Liver (tissue), 9 donors: ENCODE results near the gene SMPD3. TPM values are rescaled to one million over a fixed set of nuclear protein-coding genes. Genes with fewer than 3 reads are reported as not detected.

ENCODE experiments used
- DNase-seq: peaks from one replicate; pipeline ENCODE4 v3.0.0-alpha.2; 2017; ENCODE audit warnings: low spot score
- H3K27ac ChIP-seq, 2 donors: one replicate each; pipeline ENCODE4 v1.7.0; 2013; ENCODE audit warnings: inconsistent platforms in 2 of 2, low read length in 2 of 2, control low read depth in 1 of 2, low read depth in 1 of 2, mild to moderate bottlenecking in 1 of 2
- H3K27me3 ChIP-seq, 4 donors: one replicate each; pipeline versions ENCODE4 v1.6.1 to v1.7.0; 2013; ENCODE audit warnings: low read length in 3 of 4, inconsistent platforms in 1 of 4, mild to moderate bottlenecking in 1 of 4, moderate library complexity in 1 of 4; ENCODE audit not compliant: control insufficient read depth in 4 of 4, insufficient read depth in 4 of 4
- H3K36me3 ChIP-seq, 4 donors: one replicate each; pipeline versions ENCODE4 v1.6.1 to v1.7.0; 2013; ENCODE audit warnings: low read length in 3 of 4, mild to moderate bottlenecking in 3 of 4, low read depth in 1 of 4, moderate library complexity in 1 of 4; ENCODE audit not compliant: control insufficient read depth in 4 of 4, insufficient read depth in 3 of 4
- H3K4me1 ChIP-seq, 4 donors: one replicate each; pipeline versions ENCODE4 v1.6.1 to v1.7.0; 2013; ENCODE audit warnings: low read length in 3 of 4, mild to moderate bottlenecking in 3 of 4, moderate library complexity in 1 of 4; ENCODE audit not compliant: control insufficient read depth in 4 of 4, insufficient read depth in 4 of 4
- H3K4me3 ChIP-seq, 3 donors: one replicate each; pipeline versions ENCODE4 v1.6.1 to v1.7.0; 2013; ENCODE audit warnings: low read length in 3 of 3, control low read depth in 1 of 3, low read depth in 1 of 3, mild to moderate bottlenecking in 1 of 3
- H3K9ac ChIP-seq, 2 donors: one replicate each; pipeline ENCODE4 v1.7.0; 2013; ENCODE audit warnings: low read length in 2 of 2, mild to moderate bottlenecking in 2 of 2, moderate library complexity in 2 of 2, control low read depth in 1 of 2, low read depth in 1 of 2
- H3K9me3 ChIP-seq, 4 donors: one replicate each; pipeline versions ENCODE4 v1.6.1 to v1.7.0; 2013; ENCODE audit warnings: low read length in 3 of 4; ENCODE audit not compliant: control insufficient read depth in 4 of 4
- ATF3 ChIP-seq: IDR thresholded peaks from 2 replicates; pipeline ENCODE4 v1.6.1; 2016; ENCODE audit warnings: antibody characterized with exemption
- CTCF ChIP-seq: fragments of 150-350 bp; IDR thresholded peaks from 2 replicates; pipeline ENCODE4 v1.5.1; 2017; ENCODE audit warnings: improper control_type of control experiment, low read depth, low read length; ENCODE audit not compliant: missing input control
- EGR1 ChIP-seq, 2 donors: IDR thresholded peaks; 2 replicates each; pipeline ENCODE4 v1.6.1; 2016 to 2018; ENCODE audit warnings: antibody characterized with exemption in 2 of 2, low read depth in 2 of 2
- FOXA1 ChIP-seq: IDR thresholded peaks from 2 replicates; pipeline ENCODE4 v1.6.1; 2016; ENCODE audit warnings: antibody characterized with exemption
- FOXA2 ChIP-seq: IDR thresholded peaks from 2 replicates; pipeline ENCODE4 v1.6.1; 2016; ENCODE audit warnings: antibody characterized with exemption
- HNF4A ChIP-seq, 2 donors: conservative IDR thresholded peaks; 2 replicates each; pipeline ENCODE4 v1.6.1; 2016; ENCODE audit warnings: antibody characterized with exemption in 2 of 2, mild to moderate bottlenecking in 2 of 2
- HNF4G ChIP-seq: IDR thresholded peaks from 2 replicates; pipeline ENCODE4 v1.6.1; 2016; ENCODE audit warnings: antibody characterized with exemption
- JUND ChIP-seq, 2 donors: IDR thresholded peaks; 2 replicates each; pipeline ENCODE4 v1.6.1; 2016; ENCODE audit warnings: antibody characterized with exemption in 2 of 2
- NR2F2 ChIP-seq: IDR thresholded peaks from 2 replicates; pipeline ENCODE4 v1.6.1; 2016; ENCODE audit warnings: antibody characterized with exemption
- RAD21 ChIP-seq, 2 donors: IDR thresholded peaks; 2 replicates each; pipeline ENCODE4 v1.6.1; 2016; ENCODE audit warnings: antibody characterized with exemption in 2 of 2, mild to moderate bottlenecking in 2 of 2
- RXRA ChIP-seq, 2 donors: IDR thresholded peaks; 2 replicates each; pipeline ENCODE4 v1.6.1; 2017 to 2018; ENCODE audit warnings: antibody characterized with exemption in 2 of 2, mild to moderate bottlenecking in 1 of 2
- SP1 ChIP-seq: IDR thresholded peaks from 2 replicates; pipeline ENCODE4 v1.6.1; 2018; ENCODE audit warnings: antibody characterized with exemption, mild to moderate bottlenecking
- TAF1 ChIP-seq: conservative IDR thresholded peaks from 2 replicates; pipeline ENCODE4 v1.6.1; 2016; ENCODE audit warnings: antibody characterized with exemption, mild to moderate bottlenecking
- YY1 ChIP-seq: IDR thresholded peaks from 2 replicates; pipeline ENCODE4 v1.6.1; 2016; ENCODE audit warnings: antibody characterized with exemption, mild to moderate bottlenecking
- WGBS: extraction: QIAGEN DNeasy Blood & Tissue Kit; methylation state at CpG from one replicate; pipeline ENCODE4 v1.1.7; 2013; 5-methylcytosine and 5-hydroxymethylcytosine counted together
- polyA plus RNA-seq, 2 donors: library from polyadenylated mRNA; stranded (reverse) in 1 of 2; unstranded in 1 of 2; fragments of 200-250 nt in 1 of 2; fragments of >200 nt in 1 of 2; fragmentation: Nextera tagmentation in 1 of 2; extraction: Ambion mirVana in 1 of 2; gene quantifications; one replicate each; pipeline versions ENCODE4 v1.2.1 to v1.2.3, GENCODE V29; 2013 to 2015
- total RNA-seq, 2 donors: library from RNA; depleted of rRNA; stranded (reverse); fragments of >200 nt; gene quantifications; one replicate each; pipeline ENCODE4 v1.2.3, GENCODE V29; 2014
- TF ChIP-seq, protein P1 (sequence below): IDR thresholded peaks from 2 replicates; pipeline ENCODE4 v1.6.1; 2016; ENCODE audit warnings: antibody characterized with exemption
- TF ChIP-seq, protein P2 (sequence below): IDR thresholded peaks from 2 replicates; pipeline ENCODE4 v1.6.1; 2016; ENCODE audit warnings: antibody characterized with exemption, mild to moderate bottlenecking
- donor health status: healthy.
- donor health status: healthy.
- donor health status: healthy.
- donor health status: healthy.
- donor health status: healthy.

Gene SMPD3
- total and polyA plus RNA-seq, 4 donors: 0.33 to 10.6 (median 2.7) TPM

DNA sequence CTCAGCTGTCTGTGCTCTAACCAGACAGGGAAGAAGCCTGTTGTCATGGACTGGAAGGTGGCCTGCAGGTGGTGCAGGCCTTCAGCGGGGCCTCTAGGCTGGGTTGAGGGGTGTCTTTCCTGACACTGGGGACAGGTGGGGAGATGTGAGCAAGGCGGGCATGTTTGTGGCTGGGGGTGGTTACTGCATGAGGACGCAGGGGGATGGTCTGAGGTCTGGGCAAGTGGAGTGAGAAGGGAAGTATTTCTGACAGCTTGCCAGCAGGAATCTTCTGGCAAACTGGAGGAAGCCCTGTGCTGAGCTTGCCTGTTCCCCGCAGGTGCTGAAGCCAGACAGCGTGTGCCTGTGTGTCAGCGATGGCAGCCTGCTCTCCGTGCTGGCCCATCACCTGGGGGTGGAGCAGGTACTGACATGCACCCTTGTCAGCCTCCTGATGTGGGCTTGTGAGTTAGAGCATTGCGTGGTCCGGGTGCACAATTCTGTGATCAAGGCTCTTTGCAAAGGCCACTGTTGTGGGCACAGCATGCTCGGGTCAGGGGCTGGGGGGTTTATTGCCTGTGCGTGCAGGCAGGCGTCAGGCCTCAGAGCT lies 101.3 kb downstream of the SMPD3 start:
- Histone ChIP-seq H3K9ac (no peak overlapping the region), H3K36me3 (peaks cover 6 to 52% (median 24%) of the 10 kb centered on the region in 4 donors), H3K27me3 (no peaks in the 10 kb centered on the region), H3K4me3 (no peak overlapping the region), H3K27ac (no peak overlapping the region), H3K4me1 (peaks cover 2 to 20% (median 17%) of the 10 kb centered on the region in 4 donors), H3K9me3 (no peaks in the 10 kb centered on the region)
- WGBS: 91% methylated on average over 12 of the region's 12 CpGs
- DNase-seq: no peak
- TF ChIP-seq RXRA (IDR thresholded peaks at IDR 0.05): no peak
- no peak for TF ChIP-seq JUND (IDR thresholded peaks at IDR 0.05)

- H3K36me3 ChIP-seq: peaks cover 7 to 46% (median 23%) of the 10 kb centered on the region in 4 donors
- TF ChIP-seq CTCF (peak; percentile 45), RXRA (IDR thresholded peaks at IDR 0.05) (peak; percentile 59 to 71), SP1 (peak; percentile 31), RAD21 (IDR thresholded peaks at IDR 0.05) (peak; percentile 71 to 74), TAF1 (no peak), NR2F2 (no peak), HNF4A (conservative IDR thresholded peaks at IDR 0.05) (peak; percentile 41 to 57)
Measured at GRCh38 chr16:68345958-68346635, 102.2 kb downstream of the SMPD3 start.

DNA sequence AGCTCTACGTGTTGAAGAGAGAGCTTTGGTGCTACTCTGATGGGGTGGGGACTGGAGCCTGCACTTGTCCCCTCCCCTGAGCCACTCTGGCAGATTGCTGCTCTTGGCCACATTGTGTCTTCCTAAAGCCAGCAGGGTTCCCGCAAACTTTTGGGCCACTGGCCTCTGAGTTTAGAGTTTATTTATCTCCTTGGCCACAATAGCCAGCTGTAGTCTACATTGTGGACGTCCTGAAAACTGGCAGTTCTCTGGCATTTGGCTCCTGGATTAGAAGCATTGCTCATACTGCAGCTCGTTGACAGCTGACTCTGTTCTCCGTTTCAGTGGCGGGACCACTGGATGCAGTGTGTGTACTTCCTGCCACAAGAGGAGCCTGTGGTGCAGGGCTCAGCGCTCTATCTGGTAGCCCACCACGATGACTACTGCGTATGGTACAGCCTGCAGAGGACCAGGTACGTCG lies 102.9 kb downstream of the SMPD3 start:
- Histone ChIP-seq H3K27me3 (no peaks in the 10 kb centered on the region), H3K4me1 (peaks cover 2 to 20% (median 17%) of the 10 kb centered on the region in 4 donors), H3K27ac (peak overlapping the region; percentile 10 to 55), H3K9me3 (no peaks in the 10 kb centered on the region), H3K36me3 (peaks cover 6 to 47% (median 25%) of the 10 kb centered on the region in 4 donors), H3K9ac (no peak overlapping the region), H3K4me3 (no peak overlapping the region)
- no peak for DNase-seq
- 66% methylated on average over 11 of the region's 11 CpGs for WGBS
- TF ChIP-seq YY1 (no peak), RXRA (IDR thresholded peaks at IDR 0.05) (peak in 1 of 2 donors; percentile 9), EGR1 (IDR thresholded peaks at IDR 0.05; ENCODE audit: low read depth in 2 of 2) (no peak), FOXA1 (no peak), FOXA2 (no peak), SP1 (no peak), CTCF (no peak), ATF3 (no peak), HNF4G (no peak), HNF4A (conservative IDR thresholded peaks at IDR 0.05) (peak in 1 of 2 donors; percentile 17)
- TF ChIP-seq, protein P1, sequence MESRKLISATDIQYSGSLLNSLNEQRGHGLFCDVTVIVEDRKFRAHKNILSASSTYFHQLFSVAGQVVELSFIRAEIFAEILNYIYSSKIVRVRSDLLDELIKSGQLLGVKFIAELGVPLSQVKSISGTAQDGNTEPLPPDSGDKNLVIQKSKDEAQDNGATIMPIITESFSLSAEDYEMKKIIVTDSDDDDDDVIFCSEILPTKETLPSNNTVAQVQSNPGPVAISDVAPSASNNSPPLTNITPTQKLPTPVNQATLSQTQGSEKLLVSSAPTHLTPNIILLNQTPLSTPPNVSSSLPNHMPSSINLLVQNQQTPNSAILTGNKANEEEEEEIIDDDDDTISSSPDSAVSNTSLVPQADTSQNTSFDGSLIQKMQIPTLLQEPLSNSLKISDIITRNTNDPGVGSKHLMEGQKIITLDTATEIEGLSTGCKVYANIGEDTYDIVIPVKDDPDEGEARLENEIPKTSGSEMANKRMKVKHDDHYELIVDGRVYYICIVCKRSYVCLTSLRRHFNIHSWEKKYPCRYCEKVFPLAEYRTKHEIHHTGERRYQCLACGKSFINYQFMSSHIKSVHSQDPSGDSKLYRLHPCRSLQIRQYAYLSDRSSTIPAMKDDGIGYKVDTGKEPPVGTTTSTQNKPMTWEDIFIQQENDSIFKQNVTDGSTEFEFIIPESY: no peak
- TF ChIP-seq, protein P2, sequence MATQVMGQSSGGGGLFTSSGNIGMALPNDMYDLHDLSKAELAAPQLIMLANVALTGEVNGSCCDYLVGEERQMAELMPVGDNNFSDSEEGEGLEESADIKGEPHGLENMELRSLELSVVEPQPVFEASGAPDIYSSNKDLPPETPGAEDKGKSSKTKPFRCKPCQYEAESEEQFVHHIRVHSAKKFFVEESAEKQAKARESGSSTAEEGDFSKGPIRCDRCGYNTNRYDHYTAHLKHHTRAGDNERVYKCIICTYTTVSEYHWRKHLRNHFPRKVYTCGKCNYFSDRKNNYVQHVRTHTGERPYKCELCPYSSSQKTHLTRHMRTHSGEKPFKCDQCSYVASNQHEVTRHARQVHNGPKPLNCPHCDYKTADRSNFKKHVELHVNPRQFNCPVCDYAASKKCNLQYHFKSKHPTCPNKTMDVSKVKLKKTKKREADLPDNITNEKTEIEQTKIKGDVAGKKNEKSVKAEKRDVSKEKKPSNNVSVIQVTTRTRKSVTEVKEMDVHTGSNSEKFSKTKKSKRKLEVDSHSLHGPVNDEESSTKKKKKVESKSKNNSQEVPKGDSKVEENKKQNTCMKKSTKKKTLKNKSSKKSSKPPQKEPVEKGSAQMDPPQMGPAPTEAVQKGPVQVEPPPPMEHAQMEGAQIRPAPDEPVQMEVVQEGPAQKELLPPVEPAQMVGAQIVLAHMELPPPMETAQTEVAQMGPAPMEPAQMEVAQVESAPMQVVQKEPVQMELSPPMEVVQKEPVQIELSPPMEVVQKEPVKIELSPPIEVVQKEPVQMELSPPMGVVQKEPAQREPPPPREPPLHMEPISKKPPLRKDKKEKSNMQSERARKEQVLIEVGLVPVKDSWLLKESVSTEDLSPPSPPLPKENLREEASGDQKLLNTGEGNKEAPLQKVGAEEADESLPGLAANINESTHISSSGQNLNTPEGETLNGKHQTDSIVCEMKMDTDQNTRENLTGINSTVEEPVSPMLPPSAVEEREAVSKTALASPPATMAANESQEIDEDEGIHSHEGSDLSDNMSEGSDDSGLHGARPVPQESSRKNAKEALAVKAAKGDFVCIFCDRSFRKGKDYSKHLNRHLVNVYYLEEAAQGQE: no peak

More at GRCh38 chr16:68345958-68346635, 102.2 kb downstream of the SMPD3 start:
- DNase-seq: no peak
- H3K9me3 ChIP-seq: no peaks in the 10 kb centered on the region
- H3K9ac ChIP-seq: no peak overlapping the region
- no peaks in the 10 kb centered on the region for H3K27me3 ChIP-seq
- WGBS: 52% methylated on average over 16 of the region's 16 CpGs
- peaks cover 2 to 20% (median 17%) of the 10 kb centered on the region in 4 donors for H3K4me1 ChIP-seq
- no peak overlapping the region for H3K4me3 ChIP-seq
- H3K27ac ChIP-seq: peak overlapping the region; percentile 10 to 55
